ENCODE results near the gene DOCK1.

DOCK1 gene

DNA sequence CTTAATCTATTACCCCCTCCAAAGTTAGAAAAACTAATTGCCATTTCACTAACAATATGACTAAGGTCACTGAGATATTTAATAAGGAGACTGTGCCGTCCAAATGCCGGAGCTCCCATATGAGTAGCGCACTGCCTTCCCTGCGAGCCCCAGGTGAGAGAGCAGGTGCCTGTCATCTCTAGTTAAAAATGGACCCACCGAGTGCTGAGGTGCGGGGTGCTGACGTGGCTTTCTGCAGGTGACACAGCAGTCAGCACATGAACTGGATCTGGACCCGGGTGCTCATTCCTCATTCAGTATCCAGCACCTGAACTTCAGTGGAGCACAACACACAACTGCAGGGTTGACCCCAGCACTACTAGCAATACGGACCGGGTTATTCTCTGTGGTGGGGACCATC, 505.8 kb downstream of the DOCK1 start:
- DNase-seq = no peak

DNA sequence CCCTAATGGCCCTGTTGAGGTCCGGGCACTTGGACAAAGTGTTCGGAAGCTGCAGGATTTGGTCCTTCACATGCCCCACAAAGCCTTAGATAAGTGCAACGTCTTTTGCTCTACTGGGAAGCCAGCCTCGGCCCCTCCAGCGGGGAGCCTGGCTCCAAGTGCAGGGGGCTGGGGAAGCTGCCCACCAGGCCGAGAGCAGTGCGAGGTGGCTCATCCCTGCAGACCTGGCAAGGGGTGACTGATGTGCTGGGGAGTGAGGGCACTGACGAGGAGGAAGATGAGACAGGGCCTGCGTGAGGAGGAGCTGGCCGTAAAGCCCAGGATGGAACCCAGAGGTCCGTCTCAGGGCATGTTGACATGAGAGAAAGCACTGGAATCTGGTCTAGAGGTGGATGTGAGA, 508.1 kb downstream of the DOCK1 start:
- DNase-seq = no peak

DNA sequence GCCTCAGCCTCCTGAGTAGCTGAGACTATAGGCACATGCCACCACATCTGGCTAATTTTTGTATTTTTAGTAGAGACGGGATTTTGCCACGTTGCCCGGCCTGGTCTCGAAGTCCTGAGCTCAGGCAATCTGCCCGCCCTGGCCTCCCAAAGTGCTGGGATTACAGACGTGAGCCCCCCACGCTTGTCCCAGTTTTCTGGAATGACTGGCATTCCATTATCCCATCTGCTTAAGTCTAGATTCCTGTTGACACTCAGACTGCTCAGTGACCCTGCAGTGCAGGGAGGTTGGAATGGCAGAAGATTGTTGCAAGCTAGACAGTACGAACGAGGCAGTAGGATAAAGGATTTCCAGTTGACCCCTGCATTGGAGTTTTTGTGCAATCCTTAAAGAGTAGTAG, 508.8 kb downstream of the DOCK1 start:
- DNase-seq = no peak

DNA sequence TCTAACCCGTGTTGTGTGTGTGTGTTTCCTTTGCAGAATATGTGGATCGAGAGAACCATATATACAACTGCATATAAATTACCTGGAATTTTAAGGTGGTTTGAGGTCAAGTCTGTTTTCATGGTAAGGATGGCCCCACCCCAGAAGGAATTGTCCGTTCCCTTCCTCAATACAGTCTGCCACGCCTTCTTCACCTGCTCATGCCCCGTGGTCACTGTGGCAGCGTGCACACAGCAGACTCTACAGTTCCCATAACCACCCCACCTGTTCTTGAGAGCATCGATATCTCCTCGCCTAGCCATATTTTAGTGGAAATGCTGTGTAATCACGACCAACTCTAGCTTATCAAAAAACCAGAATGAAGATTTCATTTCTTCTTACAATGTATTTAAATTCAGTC, 509.9 kb downstream of the DOCK1 start:
- DNase-seq = no peak

DNA sequence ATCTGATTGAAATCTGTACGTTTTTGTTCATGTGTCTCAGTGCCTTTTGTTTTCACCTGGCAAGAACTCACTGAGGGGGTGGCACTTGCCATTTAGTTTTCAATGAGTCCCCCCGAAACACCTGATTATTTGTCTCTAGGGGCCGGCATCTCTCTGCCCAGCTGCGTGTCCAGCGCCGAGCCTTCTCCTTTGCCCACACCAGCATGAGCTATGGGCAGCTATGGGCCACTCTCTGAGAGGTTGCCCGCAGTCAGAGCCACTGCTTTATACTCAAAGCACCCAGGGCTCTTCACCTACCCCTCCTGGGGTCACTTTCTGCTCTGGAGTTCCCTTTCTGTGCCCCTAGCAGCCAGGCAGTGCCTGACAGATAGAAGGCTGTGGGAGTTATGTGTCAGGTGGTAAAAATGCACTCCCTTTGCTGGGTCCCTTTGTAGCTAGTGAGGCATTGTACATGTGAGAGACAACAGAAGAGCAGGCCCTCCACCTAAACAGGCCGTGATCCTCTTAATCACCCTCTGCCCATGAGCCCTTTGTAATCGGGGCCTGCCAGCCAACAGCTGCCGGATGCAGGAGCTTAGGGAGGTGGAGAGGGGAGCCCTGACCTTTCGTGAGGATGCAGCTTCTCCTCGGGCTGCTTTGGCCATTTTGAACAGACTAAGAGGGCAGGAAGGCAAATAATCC, 510.8 kb downstream of the DOCK1 start:
- DNase-seq = no peak

DNA sequence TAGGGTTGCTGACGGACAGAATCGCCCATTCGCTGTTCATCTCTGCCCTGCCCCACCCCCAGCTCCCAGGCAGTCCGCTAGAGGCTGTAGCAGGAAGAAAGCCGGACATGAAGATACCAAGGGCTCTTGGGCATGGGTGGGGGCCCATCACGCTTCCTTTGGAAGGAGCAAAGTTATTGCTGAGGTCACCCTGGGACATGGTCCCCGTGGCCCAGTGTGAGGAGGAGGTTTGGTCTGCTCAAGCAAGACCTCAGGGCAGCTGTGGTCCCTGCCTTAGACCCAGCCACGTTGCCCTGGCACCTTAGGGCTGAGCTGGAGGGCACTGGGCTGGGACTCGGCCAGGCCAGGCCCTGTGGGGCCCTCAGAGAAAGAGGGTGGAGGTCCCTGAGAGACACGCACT, 511.8 kb downstream of the DOCK1 start:
- no peak for DNase-seq

- DNase-seq = no peak
These were observed 512.6 kb downstream of the DOCK1 start for GRCh38 chr10:127417686-127418401.

- no peak for DNase-seq
These were observed 513.4 kb downstream of the DOCK1 start for GRCh38 chr10:127418536-127419168.

- DNase-seq = no peak
These were observed 515.0 kb downstream of the DOCK1 start for GRCh38 chr10:127420138-127420684.

DNA sequence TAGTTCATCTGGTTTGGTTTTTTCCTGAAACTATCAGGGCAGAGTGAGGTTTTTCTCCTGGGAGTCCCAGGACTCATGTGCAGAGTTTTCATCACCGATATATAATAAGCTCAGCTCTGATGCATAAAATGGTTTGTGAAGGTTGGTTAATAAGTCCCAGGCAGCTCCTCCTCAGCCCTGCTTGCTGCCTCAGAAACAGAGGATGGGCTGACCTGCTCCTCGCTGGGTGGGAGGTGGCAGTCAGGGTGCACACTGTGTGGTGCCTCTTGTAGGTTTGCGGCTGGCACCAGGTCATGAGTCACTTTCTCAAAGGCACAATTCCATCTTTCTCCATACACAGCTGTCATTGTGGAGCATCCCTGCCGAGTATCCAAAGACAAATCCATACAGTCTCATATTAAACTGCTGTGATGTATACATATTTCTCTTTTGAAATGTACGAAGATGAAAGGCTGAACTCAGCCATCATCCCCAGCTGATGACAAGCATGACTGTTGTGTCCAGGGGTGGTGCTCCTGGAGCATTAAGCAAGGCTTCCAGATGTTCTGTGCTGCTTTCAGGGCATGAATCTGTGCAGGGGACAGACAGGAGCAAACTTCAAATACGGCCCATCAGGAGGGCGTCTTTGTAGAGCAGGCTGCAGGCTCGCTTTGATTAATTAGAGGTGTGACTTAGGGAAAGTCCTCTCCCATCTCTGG, 518.1 kb downstream of the DOCK1 start:
- no peak for DNase-seq

DNA sequence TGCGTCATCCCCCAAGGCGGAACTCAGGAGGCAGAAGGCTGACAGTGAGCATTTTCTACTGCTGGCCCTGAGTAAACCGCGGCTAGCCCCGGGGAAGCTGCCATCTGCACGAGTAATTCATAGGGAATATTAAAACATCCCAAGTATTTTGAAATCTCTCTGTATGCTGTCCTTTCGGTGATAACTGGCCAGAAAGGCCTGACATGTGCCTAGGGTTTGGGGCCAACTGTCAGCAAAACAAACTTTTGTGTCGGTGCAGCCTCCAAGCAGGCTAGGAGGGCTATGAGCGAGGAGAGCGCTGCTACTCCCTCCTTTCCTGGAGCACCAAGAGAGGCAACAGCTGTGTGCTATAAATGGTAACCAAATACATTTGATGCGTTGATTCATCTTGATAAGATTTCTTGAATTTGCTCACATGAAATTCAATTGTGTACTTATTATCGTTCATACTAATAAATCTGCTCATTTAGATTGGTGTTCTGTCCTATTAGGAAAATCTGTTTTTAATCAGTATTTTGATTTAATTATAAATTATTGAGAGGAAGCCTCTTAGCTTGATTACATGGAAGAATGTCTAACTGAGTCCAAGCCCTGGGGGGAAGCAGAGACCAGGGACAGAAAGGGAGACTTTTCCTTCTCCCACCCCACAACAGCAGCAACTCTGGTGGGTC, 519.5 kb downstream of the DOCK1 start:
- no peak for DNase-seq

GRCh38 chr10:127426746-127427145, 521.5 kb downstream of the DOCK1 start:
- no peak for DNase-seq

DNA sequence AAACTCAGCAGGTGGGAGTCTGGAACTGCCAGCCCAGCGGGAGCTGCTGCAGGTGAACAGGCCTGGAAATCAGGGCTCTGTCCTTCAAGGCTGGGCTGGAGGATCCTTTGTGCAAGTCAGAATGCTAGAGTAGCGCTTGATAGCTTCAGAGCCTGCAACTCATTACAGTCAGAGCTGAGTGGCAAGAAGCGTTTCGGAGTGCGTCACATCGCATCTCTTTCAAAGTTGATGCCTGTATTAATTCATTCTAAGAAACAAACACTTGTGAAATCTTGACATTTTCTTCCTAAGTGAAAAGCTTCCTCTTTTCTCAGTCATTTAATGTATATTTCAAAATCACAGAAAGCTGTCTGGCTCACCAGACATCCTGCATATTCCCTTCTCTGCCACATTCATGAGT, 522.7 kb downstream of the DOCK1 start:
- DNase-seq = no peak

DNA sequence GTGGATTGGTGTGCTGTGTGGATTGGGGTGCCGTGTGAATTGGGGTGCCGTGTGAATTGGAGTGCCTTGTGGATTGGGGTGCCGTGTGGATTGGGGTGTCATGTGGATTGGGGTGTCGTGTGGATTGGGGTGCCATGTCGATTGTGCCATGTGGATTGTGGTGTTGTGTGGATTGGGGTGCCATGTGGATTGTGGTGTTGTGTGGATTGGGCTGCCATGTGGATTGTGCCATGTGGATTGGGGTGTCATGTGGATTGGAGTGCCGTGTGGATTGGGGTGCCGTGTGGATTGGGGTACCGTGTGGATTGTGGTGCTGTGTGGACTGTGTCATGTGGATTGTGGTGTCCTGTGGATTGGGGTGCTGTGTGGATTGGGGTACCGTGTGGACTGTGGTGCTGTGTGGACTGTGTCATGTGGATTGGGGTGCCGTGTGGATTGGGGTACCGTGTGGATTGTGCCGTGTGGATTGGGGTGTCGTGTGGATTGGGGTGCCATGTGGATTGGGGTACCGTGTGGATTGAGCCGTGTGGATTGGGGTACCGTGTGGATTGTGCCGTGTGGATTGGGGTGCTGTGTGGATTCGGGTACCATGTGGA, 523.3 kb downstream of the DOCK1 start:
- no peak for DNase-seq

DNA sequence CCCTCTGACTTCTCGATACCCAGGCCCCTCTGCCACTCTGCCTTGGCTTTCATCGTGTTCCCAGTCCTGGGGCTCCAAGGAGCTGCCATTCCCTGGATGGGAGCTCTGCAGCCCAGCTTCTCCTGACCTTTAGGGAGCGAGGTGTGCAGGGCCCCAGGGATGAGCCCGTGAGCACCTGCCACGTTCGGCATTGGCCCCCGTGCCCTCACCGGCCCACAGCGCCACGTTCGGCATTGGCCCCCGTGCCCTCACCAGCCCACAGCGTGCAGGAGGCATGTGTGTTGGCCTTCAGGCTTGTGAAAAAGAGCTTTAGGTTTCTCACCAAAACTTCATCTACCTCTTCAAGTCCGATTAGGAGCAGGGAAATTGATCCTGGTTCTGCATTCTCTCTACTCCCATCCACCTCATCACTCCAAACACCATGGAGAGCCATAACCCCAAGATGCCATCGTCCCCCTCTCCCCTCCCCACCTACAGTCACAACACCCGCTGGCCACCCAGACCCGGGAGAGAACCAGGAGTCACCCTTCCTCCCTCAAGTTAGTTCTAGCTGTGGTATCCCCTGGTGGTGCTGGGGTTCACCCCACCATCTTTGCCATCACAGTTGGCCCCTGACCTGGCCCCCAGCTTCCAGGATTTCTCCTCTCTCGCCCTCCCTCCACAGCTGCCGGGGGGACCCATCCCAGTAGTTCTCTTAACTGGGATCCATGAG, 524.5 kb downstream of the DOCK1 start:
- no peak for DNase-seq

DNA sequence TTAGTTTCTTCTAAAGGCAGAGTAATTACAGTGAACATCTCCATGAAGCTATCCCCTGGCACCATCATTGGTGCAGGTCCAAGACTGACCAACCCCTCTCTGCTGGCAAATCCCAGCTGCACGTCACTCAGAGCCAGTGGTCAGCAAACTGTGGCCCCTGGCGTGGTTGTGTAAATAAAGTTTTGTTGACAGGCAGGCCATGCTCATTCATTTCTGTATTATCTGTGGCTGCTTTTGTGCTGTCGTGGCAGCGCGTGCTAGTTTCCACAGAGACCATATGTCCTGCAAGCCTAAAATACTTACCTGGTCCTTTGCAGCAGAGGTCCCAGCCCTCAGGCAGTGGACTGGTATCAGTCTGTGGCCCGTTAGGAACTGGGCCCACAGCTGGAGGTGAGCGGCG, 526.3 kb downstream of the DOCK1 start:
- DNase-seq = no peak

- no peak for DNase-seq
These were observed 528.8 kb downstream of the DOCK1 start for GRCh38 chr10:127434006-127434405.

GRCh38 chr10:127435246-127435645, 530.0 kb downstream of the DOCK1 start:
- no peak for DNase-seq

- no peak for DNase-seq
These were observed 535.1 kb downstream of the DOCK1 start for GRCh38 chr10:127440371-127440770.

DNA sequence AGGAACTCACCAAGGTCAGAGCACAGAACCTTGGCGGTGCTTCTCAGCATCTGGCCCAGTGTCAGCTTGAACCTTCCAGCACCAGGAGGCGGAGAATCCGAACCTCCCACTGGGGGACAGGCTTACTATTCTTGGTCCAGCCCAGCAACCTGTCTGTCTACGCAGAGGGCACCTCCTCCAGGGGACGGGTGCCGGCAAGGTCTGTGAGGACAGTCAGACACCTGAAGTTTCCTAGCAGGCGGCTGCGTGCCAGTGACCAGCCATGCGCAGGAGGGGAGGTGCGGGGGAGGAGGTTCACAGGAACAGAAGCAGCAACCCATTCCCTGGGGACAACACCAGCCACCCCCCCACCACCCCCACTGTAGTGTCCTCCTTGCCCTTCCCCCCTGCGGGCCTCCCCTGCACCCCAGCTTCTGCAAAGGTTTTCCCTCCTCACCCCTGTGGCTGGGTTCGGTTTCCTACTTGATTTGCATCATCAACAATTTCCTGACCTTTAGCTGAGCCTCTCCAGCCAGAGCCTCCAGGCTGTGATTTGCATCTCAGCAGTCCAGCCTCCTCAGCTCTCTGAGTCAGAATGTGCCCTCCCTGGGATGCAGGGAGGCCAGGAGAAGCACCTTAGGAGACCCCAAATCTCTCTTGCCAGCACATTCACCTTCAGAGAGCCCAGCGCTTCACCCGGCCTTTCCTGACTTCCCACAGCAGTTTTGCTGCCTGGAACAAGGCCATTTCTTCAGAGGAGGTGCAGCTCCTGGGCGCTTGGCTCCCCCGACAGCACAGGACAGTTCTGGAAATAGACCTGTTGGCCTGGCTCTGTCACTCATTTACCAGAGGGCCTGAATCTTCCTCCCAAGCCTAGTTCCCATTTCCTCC, 536.4 kb downstream of the DOCK1 start:
- DNase-seq = no peak

GRCh38 chr10:127442220-127442525, 536.9 kb downstream of the DOCK1 start:
- DNase-seq = no peak

All from midbrain (tissue), 1 donor.